SU-DHL-6 (cell line): ENCODE results near the gene KREMEN1.

ENCODE experiments used
- EZH2phosphoT487 ChIP-seq: fragments of 200-600 bp; sonication (generic), shearing (Covaris generic); conservative IDR thresholded peaks from 2 replicates; pipeline ENCODE4 v1.6.1; 2018; ENCODE audit warnings: mild to moderate bottlenecking, antibody characterized with exemption, low read length, moderate library complexity, mixed read lengths
- TF ChIP-seq, protein P1 (sequence below): fragments of 200-600 bp; sonication (generic); IDR thresholded peaks from one replicate; pipeline ENCODE4 v1.5.1; 2017; ENCODE audit warnings: antibody characterized with exemption, mild to moderate bottlenecking, low read length, moderate library complexity; ENCODE audit not compliant: insufficient read depth, poor library complexity, severe bottlenecking

DNA sequence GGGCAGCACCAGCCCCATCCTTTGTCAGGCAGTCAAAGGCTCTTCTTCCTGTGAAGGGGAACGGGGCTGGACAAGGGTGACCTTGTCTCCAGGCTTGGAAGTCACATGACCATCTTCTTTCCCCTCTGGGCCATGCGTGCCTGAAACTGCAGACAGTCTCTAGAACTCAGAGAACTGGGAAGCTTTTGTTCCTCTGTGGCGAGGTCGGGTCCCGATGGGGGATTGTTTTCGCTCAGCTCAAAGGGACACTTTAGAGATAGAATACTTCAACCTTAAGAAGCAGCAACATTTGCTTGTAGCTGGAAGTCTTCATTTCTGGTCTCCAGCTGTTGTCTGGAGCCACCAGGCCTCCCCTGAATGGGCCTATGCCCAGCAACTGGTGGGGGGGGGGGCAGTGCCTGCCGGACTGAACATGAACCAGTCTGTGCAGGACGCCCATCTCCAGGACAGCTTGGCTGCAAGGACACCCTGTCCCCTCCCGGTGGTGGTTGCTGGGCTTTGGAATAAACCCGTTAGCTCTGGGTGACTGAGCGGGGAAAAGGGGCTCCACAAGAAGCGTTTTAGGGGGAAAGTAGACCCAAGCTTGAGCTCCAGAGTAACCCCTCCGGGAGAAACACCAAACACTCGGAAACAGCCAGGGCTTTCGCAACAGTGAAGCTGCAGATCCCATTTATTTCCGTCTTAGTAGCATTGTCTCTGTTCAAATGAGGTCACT, 77.2 kb downstream of the KREMEN1 start:
- TF ChIP-seq EZH2phosphoT487, result no peak
- TF ChIP-seq, protein P1, sequence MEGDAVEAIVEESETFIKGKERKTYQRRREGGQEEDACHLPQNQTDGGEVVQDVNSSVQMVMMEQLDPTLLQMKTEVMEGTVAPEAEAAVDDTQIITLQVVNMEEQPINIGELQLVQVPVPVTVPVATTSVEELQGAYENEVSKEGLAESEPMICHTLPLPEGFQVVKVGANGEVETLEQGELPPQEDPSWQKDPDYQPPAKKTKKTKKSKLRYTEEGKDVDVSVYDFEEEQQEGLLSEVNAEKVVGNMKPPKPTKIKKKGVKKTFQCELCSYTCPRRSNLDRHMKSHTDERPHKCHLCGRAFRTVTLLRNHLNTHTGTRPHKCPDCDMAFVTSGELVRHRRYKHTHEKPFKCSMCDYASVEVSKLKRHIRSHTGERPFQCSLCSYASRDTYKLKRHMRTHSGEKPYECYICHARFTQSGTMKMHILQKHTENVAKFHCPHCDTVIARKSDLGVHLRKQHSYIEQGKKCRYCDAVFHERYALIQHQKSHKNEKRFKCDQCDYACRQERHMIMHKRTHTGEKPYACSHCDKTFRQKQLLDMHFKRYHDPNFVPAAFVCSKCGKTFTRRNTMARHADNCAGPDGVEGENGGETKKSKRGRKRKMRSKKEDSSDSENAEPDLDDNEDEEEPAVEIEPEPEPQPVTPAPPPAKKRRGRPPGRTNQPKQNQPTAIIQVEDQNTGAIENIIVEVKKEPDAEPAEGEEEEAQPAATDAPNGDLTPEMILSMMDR, result no peak
